ENCODE results near the gene NAT14.

Gene NAT14

GRCh38 chr19:55453511-55454260 is 31.3 kb upstream of the NAT14 start:
- no peak for DNase-seq

- DNase-seq: peak; percentile 75
These were observed 30.2 kb upstream of the NAT14 start for GRCh38 chr19:55454787-55455243.

- no peak for DNase-seq
These were observed 29.3 kb upstream of the NAT14 start for GRCh38 chr19:55455576-55456235.

GRCh38 chr19:55456347-55456746 is 28.6 kb upstream of the NAT14 start:
- no peak for DNase-seq

- no peak for DNase-seq
These were observed 27.1 kb upstream of the NAT14 start for GRCh38 chr19:55457683-55458457.

GRCh38 chr19:55459551-55459949 is 25.4 kb upstream of the NAT14 start:
- no peak for DNase-seq

GRCh38 chr19:55459950-55460657 is 24.9 kb upstream of the NAT14 start:
- no peak for DNase-seq

- peak; percentile 90 for DNase-seq
These were observed 24.2 kb upstream of the NAT14 start for GRCh38 chr19:55460670-55461258.

- DNase-seq: peak; percentile 100
These were observed 23.6 kb upstream of the NAT14 start, which contains the start of gene ISOC2 for GRCh38 chr19:55461259-55461973. ISOC2 (minus strand) TSS chr19:55461642; CDS start chr19:55456486, 5,156 bp downstream.

GRCh38 chr19:55461974-55462626 is 22.9 kb upstream of the NAT14 start:
- DNase-seq: peak; percentile 30

- no peak for DNase-seq
These were observed 22.3 kb upstream of the NAT14 start for GRCh38 chr19:55462722-55463121.

- no peak for DNase-seq
These were observed 21.4 kb upstream of the NAT14 start for GRCh38 chr19:55463583-55464031.

GRCh38 chr19:55464039-55464661 is 20.8 kb upstream of the NAT14 start:
- DNase-seq: no peak

- DNase-seq: no peak
These were observed 20.3 kb upstream of the NAT14 start, which contains the start of gene C19orf85 for GRCh38 chr19:55464662-55465054. C19orf85 (minus strand) TSS chr19:55464751; CDS start chr19:55464554, 197 bp downstream.

GRCh38 chr19:55465460-55466240 is 19.3 kb upstream of the NAT14 start:
- no peak for DNase-seq

GRCh38 chr19:55466241-55466614 is 18.8 kb upstream of the NAT14 start:
- no peak for DNase-seq

GRCh38 chr19:55467236-55468053 is 17.5 kb upstream of the NAT14 start:
- peak; percentile 37 for DNase-seq

GRCh38 chr19:55468054-55468393 is 17.0 kb upstream of the NAT14 start:
- no peak for DNase-seq

- no peak for DNase-seq
These were observed 13.7 kb upstream of the NAT14 start for GRCh38 chr19:55471266-55471665.

All from NCI-H82 (cell line).